Measurements from ENCODE around the gene CS. TPM values are rescaled to one million over a fixed set of nuclear protein-coding genes. Genes with fewer than 3 reads are reported as not detected.

CS gene
- total and polyA plus RNA-seq, 2 of the 4 experiments (the other 2 are of a cell fraction), result 139 to 146 TPM

DNA sequence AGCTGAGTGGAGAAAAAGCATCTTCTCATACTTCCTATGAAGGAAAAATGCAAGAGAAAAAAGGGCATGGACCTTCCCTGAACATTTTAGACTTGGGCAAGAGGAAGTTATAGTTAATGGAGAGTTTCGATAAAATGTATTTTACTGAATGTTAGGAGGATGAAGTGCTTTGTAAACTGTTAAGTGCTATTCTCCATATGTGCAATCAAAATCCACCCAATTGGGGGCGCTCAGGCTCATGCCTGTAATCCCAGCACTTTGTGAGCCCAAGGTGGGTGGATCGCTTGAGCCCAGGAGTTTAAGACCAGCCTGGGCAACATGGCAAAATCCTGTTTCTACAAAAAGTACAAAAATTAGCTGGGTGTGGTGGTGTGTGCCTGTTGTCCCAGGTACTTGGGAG is 17.5 kb upstream of the CS start:
- TF ChIP-seq ELK1 (IDR thresholded peaks at IDR 0.05; ENCODE audit: borderline replicate concordance, low read depth, low read length) (no peak), CHD1 (IDR thresholded peaks at IDR 0.05; ENCODE audit: low read depth, low read length) (no peak), RCOR1 (IDR thresholded peaks at IDR 0.05; ENCODE audit: insufficient replicate concordance, low read length) (no peak), CEBPB (IDR thresholded peaks at IDR 0.05; ENCODE audit: low read depth, low read length) (no peak), RAD21 (IDR thresholded peaks at IDR 0.05; ENCODE audit: low read length) (no peak), MAZ (IDR thresholded peaks at IDR 0.05; ENCODE audit: borderline replicate concordance, low read depth, low read length) (no peak), SMC3 (IDR thresholded peaks at IDR 0.05; ENCODE audit: low read depth, low read length) (no peak), MAFK (IDR thresholded peaks at IDR 0.05; ENCODE audit: low read depth, low read length) (no peak), CTCF (conservative IDR thresholded peaks at IDR 0.05; ENCODE audit: low read depth, low read length) (no peak), POLR2A (IDR thresholded peaks at IDR 0.05; ENCODE audit: low read depth, low read length) (no peak)
- Histone ChIP-seq H3K79me1 (ENCODE audit: low read depth in 1 of 2, low read length in 2 of 2) (peaks cover 6 to 21% of the 10 kb centered on the region in 2 experiments), H2BK15ac (ENCODE audit: low read depth, low read length) (no peak overlapping the region), H3K4me1 (ENCODE audit: control insufficient read depth, insufficient read depth, low read length) (peaks cover 4% of the 10 kb centered on the region), H2BK5ac (ENCODE audit: low read depth, low read length, poor library complexity, severe bottlenecking) (no peak overlapping the region), H3K9me1 (ENCODE audit: insufficient read depth, low read length) (no peaks in the 10 kb centered on the region), H3K36me3 (ENCODE audit: control insufficient read depth, insufficient read depth, low read length) (peaks cover 10% of the 10 kb centered on the region), H3K27ac (ENCODE audit: insufficient read depth, low read length) (no peak overlapping the region), H2AK9ac (replicated peaks; ENCODE audit: low read depth, low read length, poor library complexity) (no peak overlapping the region), H3K56ac (ENCODE audit: extremely low read depth, insufficient read depth, low read length) (no peak overlapping the region), H2BK120ac (ENCODE audit: low read depth, low read length) (no peak overlapping the region), H4K8ac (ENCODE audit: low read depth in 2 of 2, low read length in 2 of 2) (no peak overlapping the region), H3K4me3 (ENCODE audit: insufficient read depth, low read depth, low read length) (no peak overlapping the region), H3K27me3 (ENCODE audit: control insufficient read depth, insufficient read depth, low read length) (no peaks in the 10 kb centered on the region), H2BK20ac (ENCODE audit: low read depth, low read length) (no peak overlapping the region), H3K9me3 (ENCODE audit: control insufficient read depth, insufficient read depth, low read length) (no peaks in the 10 kb centered on the region), H4K20me1 (ENCODE audit: insufficient read depth, low read length) (no peaks in the 10 kb centered on the region), H4K91ac (ENCODE audit: insufficient read depth, low read depth, low read length) (no peak overlapping the region), H2AFZ (replicated peaks; ENCODE audit: low read length, poor library complexity) (no peak overlapping the region), H2AK5ac (ENCODE audit: low read depth, low read length) (no peak overlapping the region), H3K23ac (ENCODE audit: low read depth, low read length) (no peak overlapping the region), H3K18ac (ENCODE audit: low read depth, low read length) (no peak overlapping the region), H3K4ac (ENCODE audit: low read depth, low read length) (no peak overlapping the region), H4K5ac (ENCODE audit: low read depth, low read length) (no peak overlapping the region), H3K14ac (replicated peaks; ENCODE audit: low read depth, low read length) (no peak overlapping the region), H3K9ac (ENCODE audit: low read depth, low read length) (no peak overlapping the region), H3K4me2 (ENCODE audit: low read depth, low read length) (no peak overlapping the region)
- CTCF ChIA-PET, result no interaction called here
- WGBS, 2 experiments (ENCODE audit: extremely low coverage in 2 of 2, insufficient read length in 1 of 2), result 83% methylated on average over 1 of the region's 3 CpGs; no CpG with 5 or more reads in 1 of the 2 experiments
- ATAC-seq (ENCODE audit: low read depth) (no peak), DNase-seq (no peak)
- dilution Hi-C loops (cut with HindIII; ENCODE audit: low sequenced_read_pairs, unreplicated experiment) (no loop called here), in situ Hi-C loops (cut with MboI; ENCODE audit: low sequenced_read_pairs) (no loop called here), intact Hi-C loops (cut with micrococcal nuclease) (loop anchor here (5.0 kb wide), 1 partner anchor 145 kb away; no protein-coding TSS in a partner anchor)
- BruUV-seq (replicated peaks), result no TSS peak
- POLR2A ChIA-PET (ENCODE audit: unreplicated experiment), result no interaction called here
